ENCODE measurements around the gene CD300LG.

Gene CD300LG

GRCh38 chr17:43854498-43854897 lies 7.5 kb downstream of the CD300LG start:
- Histone ChIP-seq H3K4me3 (ENCODE audit: low read length) (no peak overlapping the region), H3K9ac (ENCODE audit: low read depth, low read length) (no peak overlapping the region), H3K36me3 (ENCODE audit: insufficient read depth, low read length) (no peaks in the 10 kb centered on the region), H3K9me3 (ENCODE audit: insufficient read depth, low read depth, low read length) (no peaks in the 10 kb centered on the region), H3K27me3 (ENCODE audit: insufficient read depth, low read length) (no peaks in the 10 kb centered on the region; the same call in 1 of the 2 replicates), H3K27ac (ENCODE audit: low read depth, low read length) (no peak overlapping the region), H3K4me1 (ENCODE audit: insufficient read depth, low read length) (no peaks in the 10 kb centered on the region)
- WGBS, result 72% methylated on average over 7 of the region's 8 CpGs

- no peaks in the 10 kb centered on the region for H3K9me3 ChIP-seq (ENCODE audit: insufficient read depth, low read depth, low read length)
- H3K36me3 ChIP-seq (ENCODE audit: insufficient read depth, low read length), result no peaks in the 10 kb centered on the region
- H3K27ac ChIP-seq (ENCODE audit: low read depth, low read length), result no peak overlapping the region
- H3K4me3 ChIP-seq (ENCODE audit: low read length), result no peak overlapping the region
- no peaks in the 10 kb centered on the region; the same call in 1 of the 2 replicates for H3K27me3 ChIP-seq (ENCODE audit: insufficient read depth, low read length)
- WGBS, result 93% methylated on average over 9 of the region's 9 CpGs
- no peak overlapping the region for H3K9ac ChIP-seq (ENCODE audit: low read depth, low read length)
- H3K4me1 ChIP-seq (ENCODE audit: insufficient read depth, low read length), result no peaks in the 10 kb centered on the region
These were observed 8.1 kb downstream of the CD300LG start for GRCh38 chr17:43855061-43855460.

GRCh38 chr17:43856141-43856540 lies 9.2 kb downstream of the CD300LG start:
- H3K27ac ChIP-seq (ENCODE audit: low read depth, low read length), result no peak overlapping the region
- no peaks in the 10 kb centered on the region for H3K36me3 ChIP-seq (ENCODE audit: insufficient read depth, low read length)
- H3K4me1 ChIP-seq (ENCODE audit: insufficient read depth, low read length), result no peaks in the 10 kb centered on the region
- no peaks in the 10 kb centered on the region for H3K9me3 ChIP-seq (ENCODE audit: insufficient read depth, low read depth, low read length)
- H3K9ac ChIP-seq (ENCODE audit: low read depth, low read length), result no peak overlapping the region
- 90% methylated on average over 3 of the region's 3 CpGs for WGBS
- H3K4me3 ChIP-seq (ENCODE audit: low read length), result no peak overlapping the region
- H3K27me3 ChIP-seq (ENCODE audit: insufficient read depth, low read length), result no peaks in the 10 kb centered on the region; the same call in 1 of the 2 replicates

- no peaks in the 10 kb centered on the region; the same call in 1 of the 2 replicates for H3K27me3 ChIP-seq (ENCODE audit: insufficient read depth, low read length)
- 95% methylated on average over 5 of the region's 5 CpGs for WGBS
- no peak overlapping the region for H3K9ac ChIP-seq (ENCODE audit: low read depth, low read length)
- no peaks in the 10 kb centered on the region for H3K9me3 ChIP-seq (ENCODE audit: insufficient read depth, low read depth, low read length)
- H3K27ac ChIP-seq (ENCODE audit: low read depth, low read length), result no peak overlapping the region
- H3K4me1 ChIP-seq (ENCODE audit: insufficient read depth, low read length), result no peaks in the 10 kb centered on the region
- no peak overlapping the region for H3K4me3 ChIP-seq (ENCODE audit: low read length)
- H3K36me3 ChIP-seq (ENCODE audit: insufficient read depth, low read length), result no peaks in the 10 kb centered on the region
These were observed 10.2 kb downstream of the CD300LG start for GRCh38 chr17:43857141-43857540.

- Histone ChIP-seq H3K9me3 (ENCODE audit: insufficient read depth, low read depth, low read length) (no peaks in the 10 kb centered on the region), H3K36me3 (ENCODE audit: insufficient read depth, low read length) (no peaks in the 10 kb centered on the region), H3K27ac (ENCODE audit: low read depth, low read length) (no peak overlapping the region), H3K4me3 (ENCODE audit: low read length) (no peak overlapping the region), H3K27me3 (ENCODE audit: insufficient read depth, low read length) (no peaks in the 10 kb centered on the region; the same call in 1 of the 2 replicates), H3K4me1 (ENCODE audit: insufficient read depth, low read length) (no peaks in the 10 kb centered on the region), H3K9ac (ENCODE audit: low read depth, low read length) (no peak overlapping the region)
- WGBS, result 85% methylated on average over 12 of the region's 12 CpGs
These were observed 11.1 kb downstream of the CD300LG start for GRCh38 chr17:43857957-43858600.

- no peak overlapping the region for H3K27ac ChIP-seq (ENCODE audit: low read depth, low read length)
- H3K4me1 ChIP-seq (ENCODE audit: insufficient read depth, low read length), result no peaks in the 10 kb centered on the region
- no peak overlapping the region for H3K4me3 ChIP-seq (ENCODE audit: low read length)
- no peaks in the 10 kb centered on the region for H3K9me3 ChIP-seq (ENCODE audit: insufficient read depth, low read depth, low read length)
- H3K36me3 ChIP-seq (ENCODE audit: insufficient read depth, low read length), result no peaks in the 10 kb centered on the region
- 90% methylated on average over 12 of the region's 12 CpGs for WGBS
- no peak overlapping the region for H3K9ac ChIP-seq (ENCODE audit: low read depth, low read length)
- no peaks in the 10 kb centered on the region for H3K27me3 ChIP-seq (ENCODE audit: insufficient read depth, low read length)
These were observed 13.2 kb downstream of the CD300LG start for GRCh38 chr17:43860077-43860725.

GRCh38 chr17:43860927-43861622 lies 14.1 kb downstream of the CD300LG start:
- Histone ChIP-seq H3K4me1 (ENCODE audit: insufficient read depth, low read length) (no peaks in the 10 kb centered on the region), H3K9me3 (ENCODE audit: insufficient read depth, low read depth, low read length) (no peaks in the 10 kb centered on the region), H3K27ac (ENCODE audit: low read depth, low read length) (no peak overlapping the region), H3K27me3 (ENCODE audit: insufficient read depth, low read length) (no peaks in the 10 kb centered on the region), H3K36me3 (ENCODE audit: insufficient read depth, low read length) (no peaks in the 10 kb centered on the region), H3K9ac (ENCODE audit: low read depth, low read length) (no peak overlapping the region), H3K4me3 (ENCODE audit: low read length) (no peak overlapping the region)
- 86% methylated on average over 9 of the region's 9 CpGs for WGBS

GRCh38 chr17:43861960-43862359 lies 15.0 kb downstream of the CD300LG start:
- Histone ChIP-seq H3K4me1 (ENCODE audit: insufficient read depth, low read length) (no peaks in the 10 kb centered on the region), H3K27me3 (ENCODE audit: insufficient read depth, low read length) (0 out of 2 replicates have a peak, but pooled peaks cover 2% of the 10 kb centered on the region), H3K4me3 (ENCODE audit: low read length) (no peak overlapping the region), H3K27ac (ENCODE audit: low read depth, low read length) (no peak overlapping the region), H3K36me3 (ENCODE audit: insufficient read depth, low read length) (no peaks in the 10 kb centered on the region), H3K9me3 (ENCODE audit: insufficient read depth, low read depth, low read length) (no peaks in the 10 kb centered on the region), H3K9ac (ENCODE audit: low read depth, low read length) (no peak overlapping the region)
- 94% methylated on average over 9 of the region's 9 CpGs for WGBS

GRCh38 chr17:43864161-43864984 lies 17.4 kb downstream of the CD300LG start:
- Histone ChIP-seq H3K27me3 (ENCODE audit: insufficient read depth, low read length) (peaks cover 9% of the 10 kb centered on the region; the same call in 1 of the 2 replicates), H3K9ac (ENCODE audit: low read depth, low read length) (no peak overlapping the region), H3K4me3 (ENCODE audit: low read length) (no peak overlapping the region), H3K4me1 (ENCODE audit: insufficient read depth, low read length) (no peaks in the 10 kb centered on the region), H3K27ac (ENCODE audit: low read depth, low read length) (no peak overlapping the region), H3K9me3 (ENCODE audit: insufficient read depth, low read depth, low read length) (no peaks in the 10 kb centered on the region), H3K36me3 (ENCODE audit: insufficient read depth, low read length) (no peaks in the 10 kb centered on the region)
- WGBS, result 87% methylated on average over 4 of the region's 4 CpGs

- WGBS, result 94% methylated on average over 10 of the region's 10 CpGs
- Histone ChIP-seq H3K9ac (ENCODE audit: low read depth, low read length) (no peak overlapping the region), H3K4me1 (ENCODE audit: insufficient read depth, low read length) (no peaks in the 10 kb centered on the region), H3K27ac (ENCODE audit: low read depth, low read length) (no peak overlapping the region), H3K36me3 (ENCODE audit: insufficient read depth, low read length) (no peaks in the 10 kb centered on the region), H3K4me3 (ENCODE audit: low read length) (no peak overlapping the region), H3K9me3 (ENCODE audit: insufficient read depth, low read depth, low read length) (no peaks in the 10 kb centered on the region), H3K27me3 (ENCODE audit: insufficient read depth, low read length) (peaks cover 9% of the 10 kb centered on the region; the same call in 1 of the 2 replicates)
These were observed 21.4 kb downstream of the CD300LG start for GRCh38 chr17:43868226-43868994.

Data from HUES64 (cell line).